A549 (cell line): ENCODE data around the gene AP1M1.

ENCODE experiments used
- E2F6 ChIP-seq: IDR thresholded peaks from 2 replicates; pipeline ENCODE4 v1.6.1; 2012; ENCODE audit warnings: low read depth, borderline replicate concordance
- GATA3 ChIP-seq: IDR thresholded peaks from 2 replicates; pipeline ENCODE4 v1.6.1; 2012; ENCODE audit warnings: borderline replicate concordance
- PHF8 ChIP-seq: fragments of 200-600 bp; sonication (generic); IDR thresholded peaks from 2 replicates; pipeline ENCODE4 v1.6.1; 2016; ENCODE audit warnings: low read depth, mild to moderate bottlenecking, antibody characterized with exemption, moderate library complexity, borderline replicate concordance
- POLR2A ChIP-seq: IDR thresholded peaks from 2 replicates; pipeline ENCODE4 v1.6.1; 2012; ENCODE audit warnings: mild to moderate bottlenecking, low read length
- RCOR1 ChIP-seq: fragments of 150-350 bp; IDR thresholded peaks from 2 replicates; pipeline ENCODE4 v1.6.1; 2014; ENCODE audit warnings: antibody characterized with exemption, low read length, low read depth
- RNF2 ChIP-seq: fragments of 200-600 bp; sonication (generic); IDR thresholded peaks from 2 replicates; pipeline ENCODE4 v1.6.1; 2016; ENCODE audit warnings: low read depth, mild to moderate bottlenecking, antibody characterized with exemption, moderate library complexity, borderline replicate concordance
- TF ChIP-seq, protein P1 (sequence below): fragments of >200 bp; sonication (Bioruptor Twin); formaldehyde crosslinking; IDR thresholded peaks from 3 replicates; pipeline ENCODE4 v1.5.1; 2016

DNA sequence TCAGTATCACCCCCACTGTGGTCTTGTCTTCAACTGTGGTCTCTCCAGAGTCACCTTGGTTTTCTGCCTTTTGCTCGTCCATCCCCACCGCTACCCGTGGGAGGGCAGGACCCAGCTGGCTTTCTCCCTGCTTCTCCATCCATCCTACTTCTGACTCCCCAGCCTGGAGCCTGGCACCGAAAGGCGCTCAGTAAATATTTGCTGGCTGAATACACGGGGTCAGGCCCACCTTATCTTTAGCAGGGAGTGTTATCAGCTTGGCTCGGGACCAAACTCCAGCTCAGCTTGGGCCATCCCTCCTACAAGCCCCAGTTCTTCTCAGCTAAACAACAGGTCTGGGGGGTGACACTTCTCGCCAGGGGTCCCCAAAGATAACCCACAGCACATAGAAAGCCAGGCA lies 64.9 kb downstream of the AP1M1 start:
- TF ChIP-seq E2F6 (no peak), RNF2 (no peak), POLR2A (no peak), GATA3 (peak; percentile 71), RCOR1 (no peak), PHF8 (no peak)
- TF ChIP-seq, protein P1, sequence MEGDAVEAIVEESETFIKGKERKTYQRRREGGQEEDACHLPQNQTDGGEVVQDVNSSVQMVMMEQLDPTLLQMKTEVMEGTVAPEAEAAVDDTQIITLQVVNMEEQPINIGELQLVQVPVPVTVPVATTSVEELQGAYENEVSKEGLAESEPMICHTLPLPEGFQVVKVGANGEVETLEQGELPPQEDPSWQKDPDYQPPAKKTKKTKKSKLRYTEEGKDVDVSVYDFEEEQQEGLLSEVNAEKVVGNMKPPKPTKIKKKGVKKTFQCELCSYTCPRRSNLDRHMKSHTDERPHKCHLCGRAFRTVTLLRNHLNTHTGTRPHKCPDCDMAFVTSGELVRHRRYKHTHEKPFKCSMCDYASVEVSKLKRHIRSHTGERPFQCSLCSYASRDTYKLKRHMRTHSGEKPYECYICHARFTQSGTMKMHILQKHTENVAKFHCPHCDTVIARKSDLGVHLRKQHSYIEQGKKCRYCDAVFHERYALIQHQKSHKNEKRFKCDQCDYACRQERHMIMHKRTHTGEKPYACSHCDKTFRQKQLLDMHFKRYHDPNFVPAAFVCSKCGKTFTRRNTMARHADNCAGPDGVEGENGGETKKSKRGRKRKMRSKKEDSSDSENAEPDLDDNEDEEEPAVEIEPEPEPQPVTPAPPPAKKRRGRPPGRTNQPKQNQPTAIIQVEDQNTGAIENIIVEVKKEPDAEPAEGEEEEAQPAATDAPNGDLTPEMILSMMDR = no peak
